GM12872 (cell line): ENCODE data around the gene CANT1.

Experiments
- CTCF ChIP-seq: IDR thresholded peaks from 3 replicates; pipeline ENCODE4 v1.5.1; 2011; ENCODE audit warnings: low read depth, mild to moderate bottlenecking, low read length, moderate library complexity; ENCODE audit not compliant: insufficient read depth

Gene CANT1

DNA sequence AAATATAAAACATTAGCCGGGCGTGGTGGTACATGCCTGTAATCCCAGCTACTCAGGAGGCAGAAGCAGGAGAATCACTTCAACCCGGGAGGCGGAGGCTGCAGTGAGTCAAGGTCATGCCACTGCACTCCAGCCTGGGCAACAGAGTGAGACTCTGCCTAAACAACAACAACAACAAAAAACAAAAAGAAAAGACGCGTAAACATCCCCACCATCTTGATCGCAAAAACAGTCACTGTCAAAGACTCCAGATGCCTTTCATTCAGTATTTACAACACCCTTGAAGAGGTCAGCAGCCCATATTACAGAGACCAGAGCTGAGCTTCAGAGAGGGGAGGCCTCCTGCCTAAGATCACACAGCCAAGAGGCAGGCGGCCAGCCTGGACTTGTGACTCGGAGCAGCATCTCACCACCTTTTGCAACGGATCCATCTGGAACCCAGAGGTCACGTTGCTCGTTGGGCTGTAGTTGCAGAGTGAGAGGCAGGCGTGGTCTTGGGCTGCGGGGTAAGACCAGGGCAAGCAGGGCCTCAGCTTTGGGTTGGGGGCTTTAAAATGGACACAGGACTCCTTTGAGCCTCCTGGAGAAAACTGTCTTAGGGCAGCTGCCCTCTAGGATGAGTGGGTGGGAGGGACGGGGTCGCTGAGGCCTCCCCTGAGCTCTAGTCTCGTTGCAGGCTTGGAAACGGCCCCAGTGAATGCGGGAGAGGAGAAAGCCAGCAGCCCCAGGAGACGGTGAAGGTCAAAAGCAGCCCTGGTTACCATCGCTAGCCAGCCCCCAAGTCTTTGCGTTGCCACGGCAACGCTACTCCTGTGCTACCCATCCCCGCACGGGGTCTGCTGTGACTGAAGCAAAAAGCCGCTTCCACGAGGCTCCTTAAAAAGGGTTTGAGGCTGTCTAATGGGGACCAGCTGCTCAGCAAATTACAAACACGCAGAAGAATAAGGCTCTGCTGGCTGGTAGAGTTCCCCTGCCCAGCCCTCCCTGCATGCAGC, 55.9 kb downstream of the CANT1 start:
- no peak for TF ChIP-seq CTCF

- no peak for TF ChIP-seq CTCF
These were observed 56.9 kb downstream of the CANT1 start for GRCh38 chr17:78952706-78953105.

GRCh38 chr17:78951967-78952551, 57.5 kb downstream of the CANT1 start:
- no peak for TF ChIP-seq CTCF

- TF ChIP-seq CTCF: no peak
These were observed 58.7 kb downstream of the CANT1 start for GRCh38 chr17:78950870-78951269.

- no peak for TF ChIP-seq CTCF
These were observed 62.1 kb downstream of the CANT1 start for GRCh38 chr17:78947235-78948149.

DNA sequence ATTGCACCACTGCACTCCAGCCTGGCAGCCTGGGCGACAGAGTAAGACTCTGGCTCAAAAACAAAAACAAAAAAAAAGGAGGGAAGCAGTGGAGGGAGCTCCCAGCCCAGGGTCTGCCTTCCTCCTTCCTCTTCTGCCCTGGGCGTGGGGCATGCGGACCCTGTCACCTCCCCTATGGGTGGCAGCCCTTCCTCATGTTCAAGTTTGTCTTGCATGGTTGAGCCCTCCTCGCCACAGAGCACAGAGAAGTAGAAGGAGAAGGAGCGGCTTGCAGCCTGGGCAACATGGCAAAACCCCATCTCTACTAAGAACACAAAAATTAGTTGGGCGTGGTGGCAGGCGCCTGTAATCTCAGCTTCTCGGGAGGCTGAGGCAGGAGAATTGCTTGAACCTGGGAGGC, 62.9 kb downstream of the CANT1 start:
- TF ChIP-seq CTCF: no peak

GRCh38 chr17:78946131-78946530, 63.4 kb downstream of the CANT1 start:
- TF ChIP-seq CTCF: no peak
